CD4-positive, alpha-beta T cell treated with Interleukin-15 for 1 hour (primary cell): ENCODE measurements around the gene RPS6KC1.
"Not testable (repeated sequence)": the region's sequence is repeated elsewhere in the genome, so short reads cannot be mapped to it uniquely, and the experiment has no call there.

Experiments
- DNase-seq: peaks from one replicate; pipeline ENCODE4 v3.0.0-alpha.2; 2020

Gene RPS6KC1, protein sequence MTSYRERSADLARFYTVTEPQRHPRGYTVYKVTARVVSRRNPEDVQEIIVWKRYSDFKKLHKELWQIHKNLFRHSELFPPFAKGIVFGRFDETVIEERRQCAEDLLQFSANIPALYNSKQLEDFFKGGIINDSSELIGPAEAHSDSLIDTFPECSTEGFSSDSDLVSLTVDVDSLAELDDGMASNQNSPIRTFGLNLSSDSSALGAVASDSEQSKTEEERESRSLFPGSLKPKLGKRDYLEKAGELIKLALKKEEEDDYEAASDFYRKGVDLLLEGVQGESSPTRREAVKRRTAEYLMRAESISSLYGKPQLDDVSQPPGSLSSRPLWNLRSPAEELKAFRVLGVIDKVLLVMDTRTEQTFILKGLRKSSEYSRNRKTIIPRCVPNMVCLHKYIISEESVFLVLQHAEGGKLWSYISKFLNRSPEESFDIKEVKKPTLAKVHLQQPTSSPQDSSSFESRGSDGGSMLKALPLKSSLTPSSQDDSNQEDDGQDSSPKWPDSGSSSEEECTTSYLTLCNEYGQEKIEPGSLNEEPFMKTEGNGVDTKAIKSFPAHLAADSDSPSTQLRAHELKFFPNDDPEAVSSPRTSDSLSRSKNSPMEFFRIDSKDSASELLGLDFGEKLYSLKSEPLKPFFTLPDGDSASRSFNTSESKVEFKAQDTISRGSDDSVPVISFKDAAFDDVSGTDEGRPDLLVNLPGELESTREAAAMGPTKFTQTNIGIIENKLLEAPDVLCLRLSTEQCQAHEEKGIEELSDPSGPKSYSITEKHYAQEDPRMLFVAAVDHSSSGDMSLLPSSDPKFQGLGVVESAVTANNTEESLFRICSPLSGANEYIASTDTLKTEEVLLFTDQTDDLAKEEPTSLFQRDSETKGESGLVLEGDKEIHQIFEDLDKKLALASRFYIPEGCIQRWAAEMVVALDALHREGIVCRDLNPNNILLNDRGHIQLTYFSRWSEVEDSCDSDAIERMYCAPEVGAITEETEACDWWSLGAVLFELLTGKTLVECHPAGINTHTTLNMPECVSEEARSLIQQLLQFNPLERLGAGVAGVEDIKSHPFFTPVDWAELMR

GRCh38 chr1:213051127-213051880, at the start of gene RPS6KC1:
TSS of gene RPS6KC1 (plus strand) at chr1:213051241. CDS start at chr1:213051405, 164 bp downstream.
- peak; percentile 79 for DNase-seq

- DNase-seq = no peak
These were observed 47.8 kb upstream of the RPS6KC1 start for GRCh38 chr1:213003256-213003655.

- DNase-seq = no peak
These were observed 42.5 kb upstream of the RPS6KC1 start for GRCh38 chr1:213008564-213008963.

- no peak for DNase-seq
These were observed 36.4 kb upstream of the RPS6KC1 start for GRCh38 chr1:213014642-213015041.

DNA sequence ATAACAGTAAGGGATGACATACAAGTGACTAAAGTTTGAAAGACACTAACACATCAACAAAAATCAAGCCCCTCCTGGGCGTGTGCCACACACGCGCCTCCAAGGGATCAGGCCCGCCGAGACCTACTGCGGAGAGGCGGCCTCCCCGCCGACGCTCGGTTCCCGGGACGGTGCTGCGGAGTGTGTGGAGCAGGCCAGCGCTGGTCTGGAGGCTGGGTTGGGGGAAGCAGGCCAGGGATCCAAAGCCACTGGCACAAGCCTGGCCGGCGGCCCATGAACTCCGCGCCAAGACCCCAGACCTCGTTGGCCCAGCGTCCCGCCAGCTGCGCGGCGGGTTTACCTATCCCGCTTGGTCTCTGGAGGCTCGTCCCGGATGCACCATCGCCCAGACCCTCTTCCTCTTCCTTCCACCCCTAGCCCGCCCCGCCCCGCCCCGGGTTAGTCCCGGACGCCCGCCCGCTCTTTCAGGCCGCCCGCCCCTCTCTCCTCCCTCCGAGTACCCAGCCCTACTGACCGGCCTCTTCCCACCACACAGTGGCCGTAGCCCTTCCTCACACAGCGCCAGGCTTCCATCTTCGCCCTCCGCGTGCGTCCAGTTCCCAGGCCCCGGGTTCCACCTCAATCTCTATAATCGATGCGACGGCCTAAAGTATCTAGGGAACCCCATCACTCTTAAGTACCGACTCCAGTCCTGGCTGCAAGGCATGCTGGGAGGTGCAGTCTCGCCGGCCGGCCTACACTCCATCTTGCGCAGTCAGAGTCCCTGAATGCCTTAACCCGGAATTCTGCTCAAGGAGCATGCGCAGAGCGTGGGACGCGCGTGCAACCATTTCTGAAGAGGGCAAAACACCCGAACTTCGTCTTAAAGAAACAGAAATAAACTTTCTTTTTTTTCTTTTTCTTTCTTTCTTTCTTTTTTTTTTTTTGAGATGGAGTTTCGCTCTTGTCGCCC, 35.7 kb upstream of the RPS6KC1 start, which contains the start of gene ANGEL2:
TSS of gene ANGEL2 (minus strand) at position 769 of the 952 bp plus-strand sequence. CDS start at position 573, 196 bp downstream.
- DNase-seq = peak; percentile 97

DNA sequence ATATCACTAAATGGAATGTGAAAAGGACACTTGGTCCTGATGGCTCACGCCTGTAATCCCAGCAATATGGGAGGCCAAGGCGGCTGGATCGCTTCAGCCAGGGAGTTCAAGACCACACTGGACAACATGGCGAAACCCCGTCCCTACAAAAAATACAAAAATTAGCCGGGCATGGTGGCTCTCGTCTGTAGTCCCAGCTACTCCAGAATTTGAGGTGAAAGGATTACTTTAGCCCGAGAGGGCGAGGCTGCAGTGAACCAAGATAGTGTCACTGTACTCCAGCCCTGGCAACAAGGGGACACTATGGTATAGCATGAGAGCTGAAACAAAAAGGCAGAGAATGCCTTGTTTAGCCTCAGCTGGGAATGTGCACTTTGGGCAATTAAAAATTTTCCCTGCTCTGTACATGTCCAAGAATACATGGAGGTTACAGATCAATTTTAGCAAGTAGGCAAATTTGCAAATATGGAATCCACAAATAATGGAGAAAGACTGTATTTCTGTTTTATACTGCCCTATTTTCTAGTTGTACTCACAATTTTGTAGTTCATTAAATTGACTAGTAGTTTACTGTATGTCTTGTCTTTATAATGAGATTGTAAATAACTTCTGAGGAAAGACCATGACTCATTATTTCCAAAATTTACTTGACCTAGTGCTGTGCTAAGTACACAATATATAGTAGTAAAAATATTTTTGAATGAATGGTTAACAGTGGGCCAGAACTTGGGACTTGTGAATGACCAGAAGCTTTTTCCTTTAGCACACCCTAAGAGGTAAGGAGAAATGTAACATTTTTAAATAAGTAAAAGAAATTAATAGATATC, 33.4 kb upstream of the RPS6KC1 start:
- DNase-seq = no peak

- no peak for DNase-seq
These were observed 31.6 kb upstream of the RPS6KC1 start for GRCh38 chr1:213019450-213019849.

- no peak for DNase-seq
These were observed 31.0 kb upstream of the RPS6KC1 start for GRCh38 chr1:213020016-213020415.

GRCh38 chr1:213027024-213027423, 24.0 kb upstream of the RPS6KC1 start:
- DNase-seq = not testable (repeated sequence)

GRCh38 chr1:213032651-213033050, 18.4 kb upstream of the RPS6KC1 start:
- no peak for DNase-seq

DNA sequence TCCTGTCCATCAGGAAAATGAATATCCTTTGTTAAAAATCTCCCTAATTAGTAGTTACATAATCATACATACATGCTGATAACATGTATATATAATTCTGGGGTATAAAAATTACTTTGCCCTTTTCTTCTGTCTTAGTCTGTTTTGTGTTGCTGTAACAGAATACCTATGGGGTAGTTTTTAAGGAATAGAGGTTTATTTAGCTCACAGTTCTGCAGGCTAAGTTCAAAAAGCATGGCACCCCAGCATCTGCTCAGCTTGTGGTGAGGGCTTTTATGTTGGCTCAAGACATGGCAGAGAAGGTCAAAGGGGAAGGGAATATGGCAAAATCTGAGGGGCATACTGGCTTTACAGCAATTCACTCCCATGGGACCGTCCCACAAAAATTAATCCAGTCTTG, 16.3 kb upstream of the RPS6KC1 start:
- DNase-seq = no peak

DNA sequence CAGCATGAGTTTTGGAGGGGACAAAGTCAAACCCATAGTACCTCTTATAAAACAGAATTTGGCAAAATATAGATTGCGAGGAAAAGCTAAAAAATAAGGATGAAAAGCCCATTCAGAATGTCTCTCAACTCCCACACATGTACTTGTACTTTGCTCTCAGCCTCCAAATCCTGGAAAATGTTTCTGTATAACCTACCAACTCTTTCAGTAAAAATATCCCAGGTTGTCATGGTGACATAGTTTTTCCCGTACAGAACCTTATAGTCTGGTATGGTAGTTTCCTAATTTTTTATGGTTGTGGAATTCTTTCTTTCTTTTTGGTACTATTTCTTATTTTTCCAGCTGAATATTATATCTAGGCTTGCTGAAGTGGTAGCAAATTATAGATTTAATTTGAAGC, 15.5 kb upstream of the RPS6KC1 start:
- DNase-seq = no peak

DNA sequence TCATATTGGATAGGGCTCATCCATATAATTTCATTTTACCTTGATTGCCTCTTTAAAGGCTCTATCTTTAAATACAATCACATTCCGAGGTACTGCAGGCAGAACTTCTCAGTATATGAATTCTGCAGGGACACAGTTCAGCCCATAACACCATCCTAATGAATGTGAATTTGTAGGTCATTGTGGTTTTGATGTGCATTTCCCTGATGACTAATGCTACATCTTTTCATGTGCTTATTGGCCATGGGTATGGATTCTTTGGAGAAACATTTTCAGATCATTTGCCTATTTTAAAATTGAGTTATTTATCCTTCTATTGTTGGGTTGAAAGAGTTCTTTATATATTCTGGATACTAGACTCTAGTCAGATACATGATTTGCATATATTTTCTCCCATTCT, 9.6 kb upstream of the RPS6KC1 start:
- DNase-seq = no peak

DNA sequence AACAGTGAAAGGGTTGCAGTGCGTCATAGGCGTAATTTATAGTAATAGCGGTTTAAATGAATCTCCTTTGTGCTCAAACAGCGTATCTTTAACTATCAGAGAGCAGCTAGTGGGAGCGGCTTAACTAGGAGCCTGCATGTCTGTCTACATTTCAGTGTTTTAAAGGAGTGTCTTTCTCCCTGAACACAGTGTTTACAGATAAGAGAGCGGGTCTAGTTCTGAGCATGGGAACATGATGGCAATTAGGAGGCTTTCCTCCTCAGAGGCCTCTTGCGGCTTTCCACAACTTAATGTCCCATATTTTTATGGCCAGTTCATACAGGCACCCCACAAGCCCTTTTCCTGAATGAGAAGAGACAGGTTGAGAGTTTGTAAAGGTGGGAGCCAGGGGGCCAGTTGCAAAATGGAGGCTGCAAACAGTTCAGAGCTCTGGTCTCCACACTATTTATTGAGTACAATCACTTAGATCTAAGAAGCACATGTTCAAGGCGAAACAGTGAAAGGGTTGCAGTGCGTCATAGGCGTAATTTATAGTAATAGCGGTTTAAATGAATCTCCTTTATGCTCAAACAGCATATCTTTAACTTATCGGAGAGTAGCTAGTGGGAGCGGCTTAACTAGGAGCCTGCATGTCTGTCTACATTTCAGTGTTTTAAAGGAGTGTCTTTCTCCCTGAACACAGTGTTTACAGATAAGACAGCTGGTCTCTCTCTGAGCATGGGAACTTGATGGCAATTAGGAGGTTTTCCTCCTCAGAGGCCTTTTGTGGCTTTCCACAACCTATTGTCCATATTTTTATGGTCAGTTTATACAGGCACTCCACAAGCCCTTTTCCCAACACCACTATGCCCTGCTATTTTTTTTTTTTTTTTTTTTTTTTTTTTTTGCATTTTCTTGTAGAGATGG, 5.5 kb upstream of the RPS6KC1 start:
- not testable (repeated sequence) for DNase-seq

DNA sequence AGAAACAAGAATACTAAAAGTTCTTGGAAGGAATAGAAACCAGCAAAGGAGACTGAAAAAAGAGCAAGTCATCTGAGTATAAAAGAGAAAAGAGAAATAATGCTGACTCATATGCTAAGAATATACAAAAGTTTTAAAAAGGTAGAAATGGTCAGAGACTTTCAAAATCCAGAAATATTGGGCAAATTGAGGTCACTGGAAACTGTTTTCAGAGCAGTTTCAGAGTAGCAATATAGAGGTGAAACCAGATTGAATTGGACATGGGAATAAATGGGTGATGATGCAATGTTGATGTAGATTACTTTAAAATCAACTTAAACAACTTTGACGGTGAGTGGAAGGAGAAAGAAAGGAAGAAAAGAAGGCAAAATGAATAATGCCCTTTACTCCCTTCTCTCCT, 1.8 kb upstream of the RPS6KC1 start:
- no peak for DNase-seq

DNA sequence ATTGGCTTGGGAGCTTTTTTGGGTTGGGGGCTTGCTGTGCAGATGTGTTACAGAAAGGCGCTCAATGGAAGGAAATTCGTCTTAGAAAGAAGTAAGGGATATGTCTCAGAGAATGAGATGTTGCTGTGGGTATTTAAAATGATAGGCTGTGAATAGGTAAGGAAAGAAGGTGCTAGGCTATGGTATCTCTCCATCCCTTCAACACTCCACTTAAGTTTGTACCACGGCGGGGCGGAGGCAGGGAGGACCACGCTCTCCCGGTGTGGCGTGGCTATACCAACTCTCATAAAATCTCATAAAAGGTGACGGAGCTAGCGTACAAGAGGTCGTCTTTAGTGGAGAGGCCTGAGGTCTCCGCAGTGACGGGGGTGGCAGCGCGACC, 305 bp upstream of the RPS6KC1 start:
- DNase-seq = no peak

GRCh38 chr1:213051881-213052202, 801 bp downstream of the RPS6KC1 start:
- no peak for DNase-seq

DNA sequence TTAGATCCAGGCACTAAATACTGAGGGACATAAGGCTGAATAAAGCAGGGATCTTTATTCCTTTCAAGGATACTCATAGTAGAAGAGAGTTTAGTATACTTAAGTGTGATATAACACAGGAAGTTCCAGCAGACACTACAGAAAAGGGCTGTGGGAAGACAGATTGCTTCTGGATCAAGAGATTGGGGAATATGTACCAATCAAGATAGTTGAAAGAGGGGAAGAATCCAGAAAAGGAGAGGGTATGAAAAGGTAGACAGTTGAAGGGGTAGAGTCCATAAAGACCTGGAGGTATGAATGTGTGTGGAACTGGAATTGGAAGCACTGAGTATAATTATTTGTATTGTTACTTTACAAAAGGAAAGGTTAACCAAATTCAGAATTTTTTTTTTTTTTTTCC, 2.4 kb downstream of the RPS6KC1 start:
- no peak for DNase-seq

DNA sequence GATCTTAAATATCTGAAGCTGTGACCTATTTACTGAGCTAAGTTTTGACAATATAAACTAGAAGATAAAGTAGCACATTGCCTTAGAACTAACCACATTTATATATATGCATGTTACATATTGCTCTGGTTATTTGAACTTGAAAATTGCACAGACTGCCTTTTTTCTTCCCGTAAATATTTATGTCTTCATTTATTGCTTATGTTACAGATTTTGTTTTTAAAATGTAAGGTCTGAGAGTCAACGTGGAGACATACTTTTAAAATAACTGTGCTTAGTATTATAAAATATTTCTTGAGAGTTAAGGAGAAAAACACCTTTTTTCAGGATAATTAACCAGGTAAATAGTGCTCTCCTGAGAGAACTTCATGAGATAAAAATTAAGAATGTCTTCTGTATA, 3.1 kb downstream of the RPS6KC1 start:
- DNase-seq = no peak
